HPDE6-E6E7 (cell line): ENCODE results near the gene DFFA.
A peak's percentile ranks its signal among the peaks of the same experiment; 100 is the strongest.
"Not testable (repeated sequence)": the region's sequence is repeated elsewhere in the genome, so short reads cannot be mapped to it uniquely, and the experiment has no call there.

Source experiments
- DNase-seq: peaks from one replicate; pipeline ENCODE4 v3.0.0; 2011; ENCODE audit warnings: missing footprints; ENCODE audit errors: extremely low spot score

Gene DFFA

DNA sequence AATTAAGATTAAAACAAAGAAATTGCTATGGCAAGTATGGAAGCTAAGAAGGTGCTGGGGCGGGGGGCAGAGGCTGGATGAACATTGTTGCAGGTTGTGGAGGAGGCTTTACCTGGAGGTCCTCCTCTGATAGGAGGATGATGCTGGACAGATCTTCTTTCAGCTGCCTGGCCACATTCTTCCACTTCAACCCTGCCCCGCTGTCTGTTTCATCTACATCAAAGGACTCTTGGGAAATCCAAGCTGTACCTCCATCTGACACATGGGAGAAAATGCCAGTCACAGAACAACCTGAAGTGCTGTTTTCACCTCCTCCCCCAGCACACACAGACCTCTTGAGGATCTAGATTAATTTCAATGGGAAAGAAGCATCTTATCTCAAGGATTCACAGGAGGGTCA, 5.3 kb downstream of the DFFA start:
- DNase-seq = no peak

- DNase-seq = peak; percentile 80
These were observed 13.1 kb downstream of the DFFA start for GRCh38 chr1:10459184-10459583.

GRCh38 chr1:10457875-10458274, 14.5 kb downstream of the DFFA start:
- no peak for DNase-seq

GRCh38 chr1:10457462-10457861, 14.9 kb downstream of the DFFA start:
- not testable (repeated sequence) for DNase-seq

GRCh38 chr1:10456661-10457060, 15.7 kb downstream of the DFFA start:
- peak; percentile 28 for DNase-seq

DNA sequence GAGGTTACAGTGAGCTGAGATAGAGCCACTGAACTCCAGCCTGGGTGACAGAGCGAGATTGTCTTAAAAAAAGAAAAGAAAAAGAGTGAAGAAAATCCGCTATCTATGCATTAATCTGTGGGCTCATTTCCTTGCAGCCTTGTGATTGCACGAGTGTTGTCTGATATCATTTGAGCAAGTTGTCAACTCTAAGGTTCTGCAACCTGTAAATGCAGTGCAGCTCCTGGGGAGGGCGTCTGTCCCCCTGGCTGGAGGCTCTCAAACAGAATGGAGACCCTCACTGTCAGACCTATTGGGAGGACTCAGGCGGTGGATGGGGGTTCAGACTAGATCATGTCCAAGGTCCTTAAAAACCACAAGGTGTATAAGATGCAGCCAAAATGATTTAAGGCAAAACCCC, 16.3 kb downstream of the DFFA start:
- no peak for DNase-seq

DNA sequence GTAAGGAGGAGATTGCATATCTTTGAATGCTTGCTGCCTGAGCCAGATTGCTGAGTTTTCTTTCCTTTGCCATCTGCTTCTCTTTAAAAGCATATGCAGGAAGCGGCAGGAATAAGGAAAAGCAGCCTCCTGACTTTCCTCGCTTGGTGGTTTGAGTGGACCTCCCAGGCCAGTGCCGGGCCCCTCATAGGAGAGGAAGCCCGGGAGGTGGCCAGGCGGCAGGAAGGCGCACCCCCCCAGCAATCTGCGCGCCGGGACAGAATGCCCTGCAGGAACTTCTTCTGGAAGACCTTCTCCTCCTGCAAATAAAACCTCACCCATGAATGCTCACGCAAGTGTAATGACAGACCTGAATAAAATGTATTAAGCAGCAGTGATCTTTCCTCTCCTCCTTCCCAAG, 21.0 kb downstream of the DFFA start:
- no peak for DNase-seq

DNA sequence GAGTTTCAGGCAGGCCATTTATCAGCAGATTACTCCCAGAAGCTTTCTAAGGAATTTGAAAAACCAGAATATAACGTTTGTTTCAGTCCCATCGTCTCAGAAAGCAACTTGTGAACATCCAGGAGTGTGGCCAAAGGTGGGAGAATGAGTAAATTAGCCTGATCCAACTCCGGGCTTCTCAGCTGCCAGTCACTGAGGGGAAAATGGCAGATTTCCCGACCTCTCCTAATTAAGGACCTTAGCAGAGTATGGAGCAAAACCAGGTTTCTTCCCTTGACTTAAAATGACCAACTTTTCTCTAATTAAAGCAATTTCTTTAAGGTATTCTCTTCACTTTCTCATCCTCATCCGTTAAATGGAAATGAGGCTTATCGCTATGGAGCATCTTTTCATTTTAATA, 21.5 kb downstream of the DFFA start:
- DNase-seq = no peak

DNA sequence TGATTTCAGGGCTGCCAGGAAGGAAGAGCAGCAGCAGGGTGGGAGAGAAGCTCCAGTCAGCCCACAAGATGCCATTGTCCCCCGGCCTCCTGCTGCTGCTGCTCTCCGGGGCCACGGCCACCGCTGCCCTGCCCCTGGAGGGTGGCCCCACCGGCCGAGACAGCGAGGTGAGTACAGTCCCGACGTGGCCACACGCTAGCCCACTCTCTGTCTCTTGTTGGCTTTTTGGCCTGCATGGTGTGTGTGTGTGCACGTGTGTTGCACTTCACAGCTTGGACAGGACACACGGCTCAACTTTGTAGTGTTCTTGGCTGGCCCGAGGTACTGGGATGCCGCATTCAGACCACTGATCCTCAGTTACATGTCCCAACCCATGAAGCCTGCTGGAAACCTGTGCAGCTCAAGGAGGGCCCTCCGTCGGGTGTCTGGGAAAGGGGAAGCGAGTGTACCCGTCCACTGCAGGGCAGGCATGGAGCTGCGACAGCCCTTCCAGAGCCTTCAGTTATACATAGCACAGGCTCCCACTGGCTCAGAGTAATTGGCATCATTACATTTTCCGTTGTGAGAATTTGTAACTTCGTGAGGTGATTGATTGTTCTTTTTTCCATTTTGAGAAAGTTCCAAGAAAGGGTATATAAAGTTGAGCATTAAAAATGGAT, 22.0 kb downstream of the DFFA start:
- DNase-seq = no peak

DNA sequence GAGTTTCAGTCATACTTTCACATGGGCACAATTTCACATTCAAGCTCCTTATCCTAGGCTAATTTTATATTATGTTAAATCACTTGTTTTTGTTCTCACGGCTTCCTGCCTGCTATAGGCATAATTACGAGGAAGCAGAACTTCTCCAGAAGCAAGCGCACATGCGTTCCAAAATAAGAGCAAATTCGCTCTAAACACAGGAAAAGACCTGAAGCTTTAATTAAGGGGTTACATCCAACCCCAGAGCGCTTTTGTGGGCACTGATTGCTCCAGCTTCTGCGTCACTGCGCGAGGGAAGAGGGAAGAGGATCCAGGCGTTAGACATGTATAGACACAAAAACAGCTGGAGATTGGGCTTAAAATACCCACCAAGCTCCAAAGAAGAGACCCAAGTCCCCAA, 22.6 kb downstream of the DFFA start, which contains the start of gene CORT:
Gene CORT (plus strand): TSS at position 281 of the 400 bp plus-strand sequence. CDS start 193 bp downstream, outside the sequence.
- no peak for DNase-seq

DNA sequence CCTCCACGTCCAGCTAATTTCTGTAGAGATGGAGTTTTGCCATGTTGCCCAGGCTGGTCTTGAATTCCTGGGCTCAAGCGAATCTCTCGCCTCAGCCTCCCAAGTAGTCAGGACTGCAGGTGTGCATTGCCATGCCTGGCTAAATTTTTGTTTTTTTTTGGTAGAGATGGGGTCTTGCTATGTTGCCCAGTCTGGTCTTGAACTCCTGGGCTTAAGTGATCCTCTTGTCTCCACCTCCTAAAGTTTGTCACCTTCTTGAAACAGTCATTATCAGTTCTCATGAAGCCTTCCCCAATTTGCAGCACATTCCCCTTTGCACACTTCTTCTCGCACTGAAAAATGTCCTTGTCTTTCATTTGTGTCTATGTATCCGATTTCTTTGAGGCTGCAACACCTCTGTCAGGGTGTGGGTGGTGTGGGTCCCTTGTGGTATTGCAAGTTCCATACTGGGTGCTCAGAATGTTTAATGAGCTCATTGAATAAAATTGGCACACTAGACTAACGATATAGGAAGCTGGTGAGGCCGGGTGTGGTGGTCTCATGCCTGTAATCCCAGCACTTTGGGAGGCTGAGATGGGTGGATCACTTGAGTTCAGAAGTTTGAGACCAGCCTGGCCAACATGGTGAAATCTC, 25.4 kb downstream of the DFFA start:
- DNase-seq = no peak

- DNase-seq = no peak
These were observed 27.4 kb downstream of the DFFA start for GRCh38 chr1:10444795-10445397.

- no peak for DNase-seq
These were observed 28.1 kb downstream of the DFFA start for GRCh38 chr1:10444248-10444647.

- no peak for DNase-seq
These were observed 31.5 kb downstream of the DFFA start for GRCh38 chr1:10440794-10441193.

GRCh38 chr1:10440305-10440704, 32.0 kb downstream of the DFFA start:
- DNase-seq = no peak

DNA sequence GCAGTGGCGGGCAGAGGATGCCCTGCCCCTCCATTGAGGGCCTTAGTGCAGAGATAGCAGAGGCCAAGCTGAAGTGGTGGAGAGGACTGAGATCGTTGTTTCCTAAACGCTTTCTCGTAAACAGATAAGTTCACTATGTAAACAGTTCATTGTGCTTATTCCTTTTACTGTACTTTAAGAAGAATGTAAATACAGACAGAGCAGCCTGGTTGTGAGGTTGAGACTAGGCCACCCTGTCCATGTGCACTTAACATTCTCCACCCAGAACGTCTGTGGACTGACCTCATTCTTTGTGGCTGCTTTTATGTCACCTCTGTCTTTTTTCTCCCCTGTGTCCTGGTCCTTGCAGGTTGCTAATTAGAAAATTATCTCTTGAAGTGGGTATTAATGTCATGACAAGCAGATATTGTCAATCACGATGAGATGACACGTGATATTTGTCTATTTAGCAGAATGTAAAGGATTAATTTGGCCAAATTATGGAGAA, 33.6 kb downstream of the DFFA start:
- no peak for DNase-seq

- no peak for DNase-seq
These were observed 35.3 kb downstream of the DFFA start for GRCh38 chr1:10437052-10437451.

- DNase-seq = no peak
These were observed 37.7 kb downstream of the DFFA start for GRCh38 chr1:10434590-10434989.

DNA sequence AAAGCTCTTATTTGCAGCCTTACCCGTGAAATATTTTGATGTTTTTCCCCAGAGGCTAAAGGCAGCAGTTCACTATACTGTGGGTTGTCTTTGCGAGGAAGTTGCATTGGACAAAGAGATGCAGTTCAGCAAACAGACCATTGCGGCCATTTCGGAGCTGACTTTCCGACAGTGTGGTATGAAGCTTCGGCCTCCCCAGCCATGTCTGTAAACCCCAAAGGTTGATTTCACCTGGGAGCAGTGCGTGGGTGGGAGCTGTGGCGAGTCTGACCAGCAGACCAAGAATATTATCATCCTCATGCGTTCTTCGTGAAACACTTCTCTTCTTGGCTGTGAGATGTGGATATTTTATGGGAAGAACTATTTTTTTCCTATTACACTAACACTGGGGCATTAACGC, 38.5 kb downstream of the DFFA start:
- no peak for DNase-seq

- DNase-seq = no peak
These were observed 39.2 kb downstream of the DFFA start for GRCh38 chr1:10432910-10433700.

GRCh38 chr1:10431070-10431730, 41.1 kb downstream of the DFFA start:
- DNase-seq = no peak
